ENCODE data around the gene KCNAB2.
A peak's percentile ranks its signal among the peaks of the same experiment; 100 is the strongest.

KCNAB2 gene

GRCh38 chr1:6136516-6137220 lies 91.0 kb downstream of the KCNAB2 start:
- H3K36me3 ChIP-seq (ENCODE audit: control insufficient read depth, insufficient read depth, low read length) = no peaks in the 10 kb centered on the region
- peaks cover 1% of the 10 kb centered on the region; the same call in 1 of the 2 replicates for H3K27me3 ChIP-seq (replicated peaks; ENCODE audit: control insufficient read depth, insufficient read depth, low read length)
- no peak for TF ChIP-seq CTCF (IDR thresholded peaks at IDR 0.05; ENCODE audit: insufficient read depth, low read length, poor library complexity, severe bottlenecking)

GRCh38 chr1:6137758-6138157 lies 92.1 kb downstream of the KCNAB2 start:
- no peak overlapping the region for H3K4me3 ChIP-seq (replicated peaks; ENCODE audit: low read depth, low read length)
- no peak for TF ChIP-seq CTCF (IDR thresholded peaks at IDR 0.05; ENCODE audit: insufficient read depth, low read length, poor library complexity, severe bottlenecking)
- no peaks in the 10 kb centered on the region for H3K36me3 ChIP-seq (ENCODE audit: control insufficient read depth, insufficient read depth, low read length)
- H3K27me3 ChIP-seq (replicated peaks; ENCODE audit: control insufficient read depth, insufficient read depth, low read length) = peaks cover 1% of the 10 kb centered on the region
- DNase-seq (ENCODE audit: extremely low read depth, insufficient read length) = no peak

More at GRCh38 chr1:6136516-6137220, 91.0 kb downstream of the KCNAB2 start:
- no peak for DNase-seq (ENCODE audit: extremely low read depth, insufficient read length)
- no peak overlapping the region for H3K4me3 ChIP-seq (replicated peaks; ENCODE audit: low read depth, low read length)

- Histone ChIP-seq H3K4me3 (replicated peaks; ENCODE audit: low read depth, low read length) (no peak overlapping the region), H3K27me3 (replicated peaks; ENCODE audit: control insufficient read depth, insufficient read depth, low read length) (no peaks in the 10 kb centered on the region; the same call in none of the 2 replicates), H3K36me3 (ENCODE audit: control insufficient read depth, insufficient read depth, low read length) (no peaks in the 10 kb centered on the region)
- DNase-seq (ENCODE audit: extremely low read depth, insufficient read length) = no peak
- no peak for TF ChIP-seq CTCF (IDR thresholded peaks at IDR 0.05; ENCODE audit: insufficient read depth, low read length, poor library complexity, severe bottlenecking)
Observed at GRCh38 chr1:6140413-6140812, 94.7 kb downstream of the KCNAB2 start.

GRCh38 chr1:6141592-6141991 lies 95.9 kb downstream of the KCNAB2 start:
- no peak for DNase-seq (ENCODE audit: extremely low read depth, insufficient read length)
- no peaks in the 10 kb centered on the region for H3K36me3 ChIP-seq (ENCODE audit: control insufficient read depth, insufficient read depth, low read length)

GRCh38 chr1:6142036-6142621 lies 96.4 kb downstream of the KCNAB2 start:
- H3K4me3 ChIP-seq (replicated peaks; ENCODE audit: low read depth, low read length) = no peak overlapping the region

More at GRCh38 chr1:6141592-6141991, 95.9 kb downstream of the KCNAB2 start:
- peak; percentile 50 for TF ChIP-seq CTCF (IDR thresholded peaks at IDR 0.05; ENCODE audit: insufficient read depth, low read length, poor library complexity, severe bottlenecking)
- H3K27me3 ChIP-seq (replicated peaks; ENCODE audit: control insufficient read depth, insufficient read depth, low read length) = no peaks in the 10 kb centered on the region; the same call in 1 of the 2 replicates
- H3K4me3 ChIP-seq (replicated peaks; ENCODE audit: low read depth, low read length) = no peak overlapping the region

More at GRCh38 chr1:6142036-6142621, 96.4 kb downstream of the KCNAB2 start:
- no peak for DNase-seq (ENCODE audit: extremely low read depth, insufficient read length)
- no peak for TF ChIP-seq CTCF (IDR thresholded peaks at IDR 0.05; ENCODE audit: insufficient read depth, low read length, poor library complexity, severe bottlenecking)
- Histone ChIP-seq H3K36me3 (ENCODE audit: control insufficient read depth, insufficient read depth, low read length) (no peaks in the 10 kb centered on the region), H3K27me3 (replicated peaks; ENCODE audit: control insufficient read depth, insufficient read depth, low read length) (no peaks in the 10 kb centered on the region; the same call in 1 of the 2 replicates)
